AG09319 (cell line): ENCODE data around the gene LRIT1.

Source experiments
- DNase-seq: peaks from one replicate; pipeline ENCODE4 v3.0.0-alpha.2; 2010; ENCODE audit warnings: low read depth; ENCODE audit errors: extremely low read depth
- CTCF ChIP-seq: IDR thresholded peaks from 2 replicates; pipeline ENCODE4 v1.5.1; 2011; ENCODE audit warnings: low read depth, mild to moderate bottlenecking, inconsistent platforms, low read length, moderate library complexity

Gene LRIT1

DNA sequence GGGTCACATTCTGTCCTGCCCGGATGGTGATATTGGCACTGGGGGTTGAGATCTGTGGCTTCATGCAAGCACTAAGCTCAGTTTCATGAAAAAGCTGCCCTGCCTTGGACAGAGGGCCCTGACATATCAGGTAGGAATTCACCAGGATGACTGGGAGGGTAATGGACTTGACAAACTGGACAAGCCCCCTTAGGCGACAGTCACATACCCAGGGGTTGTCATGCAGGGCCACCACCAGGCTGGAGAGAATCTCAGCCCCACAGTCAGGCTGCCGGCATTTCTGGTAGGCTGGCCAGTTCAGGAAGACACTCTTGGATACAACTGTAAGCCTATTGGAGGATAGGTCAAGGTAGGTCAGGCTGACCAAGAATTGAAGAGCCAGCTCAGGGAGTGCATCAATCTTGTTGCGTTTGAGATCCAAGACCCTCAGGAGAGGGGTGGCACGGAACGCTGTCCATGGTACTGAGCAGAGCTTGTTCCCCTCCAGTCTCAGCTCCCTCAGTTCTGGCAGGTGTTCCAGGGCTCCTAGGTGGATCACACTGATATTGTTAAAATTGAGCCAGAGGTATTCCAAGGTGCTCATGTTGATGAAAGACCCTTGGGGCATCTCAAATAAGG, 16.8 kb downstream of the LRIT1 start:
- DNase-seq = no peak

DNA sequence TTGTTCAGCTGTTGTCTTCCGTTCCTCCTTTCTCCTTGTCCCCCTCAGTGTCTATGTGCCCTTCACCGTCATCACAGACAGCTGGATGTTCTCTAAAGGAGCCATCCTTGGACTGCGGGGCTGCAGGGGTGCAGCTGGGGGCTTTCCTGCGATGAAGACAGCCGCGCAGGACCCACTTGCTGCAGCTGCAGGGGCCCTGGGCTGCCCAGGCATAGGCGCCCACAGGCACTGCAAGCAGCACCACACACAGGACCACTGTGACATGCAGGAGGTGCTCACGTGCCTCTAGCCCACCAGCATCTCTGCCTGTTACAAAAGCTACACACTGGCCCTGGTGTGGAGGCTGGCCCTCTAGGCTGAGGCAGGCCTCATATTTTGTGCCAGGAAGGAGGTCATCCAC, 19.4 kb downstream of the LRIT1 start:
- TF ChIP-seq CTCF = no peak
- no peak for DNase-seq

More for the DNA sequence above, 16.8 kb downstream of the LRIT1 start:
- no peak for TF ChIP-seq CTCF

DNA sequence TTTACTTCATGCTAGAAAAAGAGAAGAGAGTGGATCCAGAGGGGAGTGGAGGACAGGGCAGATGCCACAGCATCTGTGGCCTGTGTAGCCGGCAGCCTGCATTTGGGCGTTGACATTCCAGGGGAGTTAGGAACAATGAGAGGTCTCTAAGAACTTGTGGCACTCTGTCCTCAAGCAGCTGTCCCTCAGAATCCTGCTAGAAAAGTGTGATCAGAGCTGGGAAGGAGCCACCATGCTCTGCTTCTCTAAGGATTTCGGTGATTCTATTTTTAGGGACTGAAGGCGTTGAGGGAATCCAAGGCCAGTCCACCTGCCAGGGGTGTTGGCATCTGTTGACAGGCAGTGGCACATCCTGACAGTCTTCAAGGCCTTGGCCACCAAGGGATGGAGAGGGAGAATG, 23.6 kb downstream of the LRIT1 start:
- no peak for TF ChIP-seq CTCF

DNA sequence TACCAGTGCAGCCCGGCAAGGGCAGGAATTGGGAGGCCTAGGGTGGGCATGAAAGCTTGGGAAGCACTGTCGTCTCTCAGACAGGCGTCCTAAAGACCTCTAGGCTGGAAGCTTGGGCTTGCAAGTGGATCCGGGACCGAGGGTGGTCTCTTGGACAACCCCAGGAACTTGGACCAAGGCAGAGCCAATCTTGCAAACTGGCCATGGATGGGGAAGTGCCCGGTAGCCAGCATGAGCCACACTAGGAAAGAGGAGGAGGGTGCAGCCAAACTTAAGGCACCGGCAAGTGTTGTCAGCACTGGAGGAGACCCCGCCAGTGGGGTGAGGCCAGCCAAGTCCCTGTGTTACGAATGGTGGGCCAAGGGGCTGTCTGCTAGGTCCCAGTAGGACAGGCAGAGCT, 24.5 kb downstream of the LRIT1 start:
- no peak for DNase-seq
- no peak for TF ChIP-seq CTCF

More for the DNA sequence above, 23.6 kb downstream of the LRIT1 start:
- DNase-seq = no peak

GRCh38 chr10:84214612-84215235, 26.6 kb downstream of the LRIT1 start:
- no peak; the same call in none of the 2 replicates for TF ChIP-seq CTCF
- no peak for DNase-seq

DNA sequence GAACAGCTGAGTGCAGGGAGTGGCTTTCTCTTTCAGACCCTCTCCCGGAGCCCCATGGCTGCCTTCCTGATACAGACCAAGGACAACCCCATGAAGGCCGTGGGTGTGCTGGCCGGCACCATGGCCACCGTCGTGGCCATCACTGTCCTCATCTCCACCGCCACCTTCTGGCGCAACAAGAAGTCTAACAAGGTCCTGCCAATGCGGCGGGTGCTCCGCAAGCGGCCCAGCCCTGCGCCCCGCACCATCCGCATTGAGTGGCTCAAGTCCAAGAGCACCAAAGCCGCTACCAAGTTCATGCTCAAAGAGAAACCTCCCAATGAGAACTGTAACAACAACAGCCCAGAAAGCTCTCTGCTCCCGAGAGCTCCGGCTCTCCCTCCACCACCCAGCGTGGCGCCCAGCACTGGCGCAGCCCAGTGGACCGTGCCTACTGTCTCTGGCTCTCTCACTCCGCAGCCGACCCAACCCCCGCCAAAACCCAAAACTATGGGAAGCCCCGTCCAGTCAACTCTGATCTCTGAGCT, 27.2 kb downstream of the LRIT1 start:
- TF ChIP-seq CTCF = no peak
- DNase-seq = no peak

DNA sequence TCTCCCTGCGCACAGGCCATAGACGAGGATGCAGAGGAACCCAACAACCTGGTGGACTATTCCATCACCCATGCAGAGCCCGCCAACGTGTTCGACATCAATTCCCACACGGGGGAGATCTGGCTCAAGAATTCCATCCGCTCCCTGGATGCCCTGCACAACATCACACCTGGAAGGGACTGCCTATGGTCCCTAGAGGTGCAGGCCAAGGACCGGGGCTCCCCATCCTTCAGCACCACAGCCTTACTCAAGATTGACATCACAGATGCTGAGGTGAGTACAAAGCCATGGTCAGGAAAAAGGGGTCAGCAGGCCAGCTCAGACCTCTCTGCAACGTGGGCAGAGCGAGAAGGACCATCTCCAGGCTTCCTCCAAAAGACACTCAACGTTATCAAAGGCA, 28.3 kb downstream of the LRIT1 start:
- DNase-seq = no peak
- TF ChIP-seq CTCF = no peak
